Measurements from ENCODE around the gene CLBA1.
"Not testable (repeated sequence)": the region's sequence is repeated elsewhere in the genome, so short reads cannot be mapped to it uniquely, and the experiment has no call there.

The CLBA1 gene

GRCh38 chr14:104939666-104940410 lies 45.8 kb upstream of the CLBA1 start:
- Histone ChIP-seq H3K27ac (no peak overlapping the region), H3K9me3 (ENCODE audit: low read depth, low read length) (no peaks in the 10 kb centered on the region), H3K9ac (ENCODE audit: insufficient read length) (no peak overlapping the region), H3K4me3 (no peak overlapping the region), H3K36me3 (ENCODE audit: insufficient read depth, low read length) (no peaks in the 10 kb centered on the region)
- no peak for TF ChIP-seq POLR2AphosphoS5 (IDR thresholded peaks at IDR 0.05; ENCODE audit: borderline replicate concordance, low read depth, low read length)
- no peak for TF ChIP-seq EZH2 (IDR thresholded peaks at IDR 0.05)
- TF ChIP-seq FOXP2 (optimal IDR thresholded peaks at IDR 0.05; ENCODE audit: control extremely low read depth, extremely low read length, insufficient read depth), result no peak
- DNase-seq (ENCODE audit: low read depth, low spot score), result no peak

GRCh38 chr14:104940526-104941150 lies 45.0 kb upstream of the CLBA1 start:
- Histone ChIP-seq H3K27ac (no peak overlapping the region), H3K4me3 (no peak overlapping the region)

GRCh38 chr14:104941508-104942365 lies 43.9 kb upstream of the CLBA1 start:
- H3K4me3 ChIP-seq, result no peak overlapping the region
- no peak for TF ChIP-seq FOXP2 (optimal IDR thresholded peaks at IDR 0.05; ENCODE audit: control extremely low read depth, extremely low read length, insufficient read depth)
- no peak for TF ChIP-seq EZH2 (IDR thresholded peaks at IDR 0.05)
- no peak for TF ChIP-seq POLR2AphosphoS5 (IDR thresholded peaks at IDR 0.05; ENCODE audit: borderline replicate concordance, low read depth, low read length)
- DNase-seq (ENCODE audit: low read depth, low spot score), result no peak
- H3K9ac ChIP-seq (ENCODE audit: insufficient read length), result no peak overlapping the region
- H3K9me3 ChIP-seq (ENCODE audit: low read depth, low read length), result no peaks in the 10 kb centered on the region
- no peaks in the 10 kb centered on the region for H3K36me3 ChIP-seq (ENCODE audit: insufficient read depth, low read length)
- H3K27ac ChIP-seq, result no peak overlapping the region

More at GRCh38 chr14:104940526-104941150, 45.0 kb upstream of the CLBA1 start:
- Histone ChIP-seq H3K36me3 (ENCODE audit: insufficient read depth, low read length) (no peaks in the 10 kb centered on the region), H3K9ac (ENCODE audit: insufficient read length) (no peak overlapping the region), H3K9me3 (ENCODE audit: low read depth, low read length) (no peaks in the 10 kb centered on the region)
- TF ChIP-seq EZH2 (IDR thresholded peaks at IDR 0.05), result no peak
- no peak for TF ChIP-seq POLR2AphosphoS5 (IDR thresholded peaks at IDR 0.05; ENCODE audit: borderline replicate concordance, low read depth, low read length)
- no peak for TF ChIP-seq FOXP2 (optimal IDR thresholded peaks at IDR 0.05; ENCODE audit: control extremely low read depth, extremely low read length, insufficient read depth)
- no peak for DNase-seq (ENCODE audit: low read depth, low spot score)

- Histone ChIP-seq H3K9ac (ENCODE audit: insufficient read length) (no peak overlapping the region), H3K4me3 (no peak overlapping the region), H3K9me3 (ENCODE audit: low read depth, low read length) (no peaks in the 10 kb centered on the region), H3K27ac (no peak overlapping the region), H3K36me3 (ENCODE audit: insufficient read depth, low read length) (no peaks in the 10 kb centered on the region)
- TF ChIP-seq POLR2AphosphoS5 (IDR thresholded peaks at IDR 0.05; ENCODE audit: borderline replicate concordance, low read depth, low read length) (no peak), FOXP2 (optimal IDR thresholded peaks at IDR 0.05; ENCODE audit: control extremely low read depth, extremely low read length, insufficient read depth) (no peak), EZH2 (IDR thresholded peaks at IDR 0.05) (no peak)
- no peak for DNase-seq (ENCODE audit: low read depth, low spot score)
Observed at GRCh38 chr14:104942586-104942985, 43.0 kb upstream of the CLBA1 start.

- H3K9me3 ChIP-seq (ENCODE audit: low read depth, low read length), result not testable (repeated sequence)
Observed at GRCh38 chr14:104943216-104944015, 42.2 kb upstream of the CLBA1 start.

GRCh38 chr14:104944016-104944308 lies 41.6 kb upstream of the CLBA1 start:
- H3K9ac ChIP-seq (ENCODE audit: insufficient read length); DNase-seq (ENCODE audit: low read depth, low spot score): not testable (repeated sequence)

More at GRCh38 chr14:104943216-104944015, 42.2 kb upstream of the CLBA1 start:
- not testable (repeated sequence) for H3K4me3 ChIP-seq; H3K27ac ChIP-seq; DNase-seq (ENCODE audit: low read depth, low spot score); H3K9ac ChIP-seq (ENCODE audit: insufficient read length); H3K36me3 ChIP-seq (ENCODE audit: insufficient read depth, low read length)

GRCh38 chr14:104944436-104945205 lies 41.0 kb upstream of the CLBA1 start:
- not testable (repeated sequence) for DNase-seq (ENCODE audit: low read depth, low spot score); H3K4me3 ChIP-seq; H3K27ac ChIP-seq; H3K9me3 ChIP-seq (ENCODE audit: low read depth, low read length); H3K36me3 ChIP-seq (ENCODE audit: insufficient read depth, low read length); H3K9ac ChIP-seq (ENCODE audit: insufficient read length)

More at GRCh38 chr14:104944016-104944308, 41.6 kb upstream of the CLBA1 start:
- not testable (repeated sequence) for H3K9me3 ChIP-seq (ENCODE audit: low read depth, low read length); H3K4me3 ChIP-seq; H3K27ac ChIP-seq; H3K36me3 ChIP-seq (ENCODE audit: insufficient read depth, low read length)

- H3K36me3 ChIP-seq (ENCODE audit: insufficient read depth, low read length); H3K4me3 ChIP-seq; H3K9ac ChIP-seq (ENCODE audit: insufficient read length); H3K9me3 ChIP-seq (ENCODE audit: low read depth, low read length); DNase-seq (ENCODE audit: low read depth, low spot score); H3K27ac ChIP-seq: not testable (repeated sequence)
Observed at GRCh38 chr14:104945266-104945665, 40.3 kb upstream of the CLBA1 start.

- not testable (repeated sequence) for DNase-seq (ENCODE audit: low read depth, low spot score); H3K27ac ChIP-seq; H3K9me3 ChIP-seq (ENCODE audit: low read depth, low read length); H3K9ac ChIP-seq (ENCODE audit: insufficient read length); H3K4me3 ChIP-seq; H3K36me3 ChIP-seq (ENCODE audit: insufficient read depth, low read length)
Observed at GRCh38 chr14:104945986-104946965, 39.3 kb upstream of the CLBA1 start.

- not testable (repeated sequence) for H3K27ac ChIP-seq; H3K36me3 ChIP-seq (ENCODE audit: insufficient read depth, low read length); H3K9ac ChIP-seq (ENCODE audit: insufficient read length); DNase-seq (ENCODE audit: low read depth, low spot score); H3K9me3 ChIP-seq (ENCODE audit: low read depth, low read length); H3K4me3 ChIP-seq
Observed at GRCh38 chr14:104947201-104947600, 38.4 kb upstream of the CLBA1 start.

All from SK-N-MC (cell line).